Islet of Langerhans (tissue), 1 donor: Measurements from ENCODE around the gene EIF3D.

Source experiments
- FAIRE-seq: peaks from one replicate; lab custom pipeline; 2011; peaks lifted over from hg19 to GRCh38; lab: Jason Lieb, UNC

Gene EIF3D, protein sequence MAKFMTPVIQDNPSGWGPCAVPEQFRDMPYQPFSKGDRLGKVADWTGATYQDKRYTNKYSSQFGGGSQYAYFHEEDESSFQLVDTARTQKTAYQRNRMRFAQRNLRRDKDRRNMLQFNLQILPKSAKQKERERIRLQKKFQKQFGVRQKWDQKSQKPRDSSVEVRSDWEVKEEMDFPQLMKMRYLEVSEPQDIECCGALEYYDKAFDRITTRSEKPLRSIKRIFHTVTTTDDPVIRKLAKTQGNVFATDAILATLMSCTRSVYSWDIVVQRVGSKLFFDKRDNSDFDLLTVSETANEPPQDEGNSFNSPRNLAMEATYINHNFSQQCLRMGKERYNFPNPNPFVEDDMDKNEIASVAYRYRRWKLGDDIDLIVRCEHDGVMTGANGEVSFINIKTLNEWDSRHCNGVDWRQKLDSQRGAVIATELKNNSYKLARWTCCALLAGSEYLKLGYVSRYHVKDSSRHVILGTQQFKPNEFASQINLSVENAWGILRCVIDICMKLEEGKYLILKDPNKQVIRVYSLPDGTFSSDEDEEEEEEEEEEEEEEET

DNA sequence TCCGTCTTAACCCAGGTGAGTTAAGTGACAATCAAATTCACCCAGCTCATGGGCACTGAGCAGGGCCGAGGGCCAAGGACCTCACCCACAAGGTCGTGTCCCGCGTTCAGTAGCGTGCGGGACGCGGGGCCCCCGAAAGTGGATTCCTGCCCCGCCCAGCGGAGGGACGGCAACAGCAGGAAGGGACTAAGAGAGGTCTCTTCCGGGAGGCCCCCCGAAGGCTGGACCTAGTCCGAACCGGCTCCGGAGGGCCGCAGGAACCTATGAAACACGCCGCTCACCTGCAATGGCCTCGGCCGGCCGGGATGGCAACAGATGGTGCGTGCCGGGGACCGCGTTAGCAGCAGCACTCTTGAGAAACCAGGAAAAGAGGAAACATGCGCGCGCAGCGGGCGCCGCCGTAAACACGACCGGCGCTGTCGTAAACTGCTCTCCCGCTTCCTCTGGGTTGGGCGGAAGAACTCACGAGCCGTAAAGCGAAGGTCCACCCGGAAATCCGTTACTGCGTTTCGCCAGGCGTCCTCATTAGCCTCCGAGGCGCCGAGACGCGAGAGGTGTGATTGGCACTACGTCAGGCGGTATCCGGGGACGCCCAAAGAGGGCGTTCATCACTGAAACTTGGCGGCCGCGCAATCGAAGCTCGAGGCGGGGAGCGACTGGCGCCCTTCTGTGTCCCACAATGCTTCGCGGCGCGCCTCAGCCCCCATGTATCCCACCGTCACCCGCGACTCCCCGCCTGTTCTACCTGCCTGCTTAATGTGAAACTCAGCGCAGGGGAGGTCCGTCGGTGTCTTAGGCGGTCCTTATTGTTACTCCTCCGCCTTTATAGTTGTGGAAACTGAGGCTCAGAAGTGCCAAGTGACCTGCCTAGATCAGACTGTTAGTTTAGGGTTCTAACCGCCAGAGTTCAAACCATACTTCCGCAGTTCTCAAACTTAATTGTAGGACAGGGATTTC, at the start of gene EIF3D:
EIF3D (minus strand) TSS at position 372 of the 957 bp plus-strand sequence. CDS start 3,045 bp downstream, outside the sequence.
- FAIRE-seq, result peak; percentile 61

DNA sequence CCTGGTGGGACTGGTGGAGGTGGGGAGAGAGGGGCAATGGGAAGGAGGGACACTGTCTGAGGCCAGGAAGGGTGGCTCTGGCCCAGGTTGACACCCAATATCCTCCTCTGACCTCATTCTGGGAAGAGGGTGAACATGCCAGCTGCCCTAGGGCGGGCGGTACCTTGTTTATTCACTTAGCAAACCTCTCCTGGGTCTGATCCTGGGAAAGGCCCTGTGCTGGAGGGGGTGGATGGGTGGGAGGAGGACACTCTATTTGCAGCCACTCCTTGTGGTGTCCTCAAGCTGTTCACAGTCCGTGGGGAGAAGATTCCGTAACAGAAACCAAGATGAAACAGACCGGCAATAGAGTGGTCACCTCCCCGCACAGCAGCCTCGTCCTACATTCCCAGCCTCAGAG, 49.7 kb upstream of the EIF3D start:
- no peak for FAIRE-seq

DNA sequence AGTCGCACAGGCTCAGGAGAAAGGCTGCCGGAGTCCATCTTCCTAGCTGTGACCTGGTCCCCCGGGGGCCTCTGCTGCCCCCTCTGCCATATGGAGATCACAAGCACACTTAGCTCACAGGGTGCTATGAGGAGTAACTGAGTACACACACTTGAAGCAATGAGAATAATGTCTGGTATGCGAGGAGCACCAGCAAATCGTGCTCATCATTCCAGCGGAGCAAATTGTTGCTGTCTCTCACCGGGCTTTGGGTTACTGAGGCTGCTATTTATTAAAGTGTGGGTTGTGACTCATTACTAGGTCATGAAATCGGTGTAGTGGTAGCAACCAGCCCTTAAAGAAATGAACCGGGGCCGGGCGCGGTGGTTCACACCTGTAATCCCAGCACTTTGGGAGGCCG, 48.1 kb upstream of the EIF3D start:
- no peak for FAIRE-seq

DNA sequence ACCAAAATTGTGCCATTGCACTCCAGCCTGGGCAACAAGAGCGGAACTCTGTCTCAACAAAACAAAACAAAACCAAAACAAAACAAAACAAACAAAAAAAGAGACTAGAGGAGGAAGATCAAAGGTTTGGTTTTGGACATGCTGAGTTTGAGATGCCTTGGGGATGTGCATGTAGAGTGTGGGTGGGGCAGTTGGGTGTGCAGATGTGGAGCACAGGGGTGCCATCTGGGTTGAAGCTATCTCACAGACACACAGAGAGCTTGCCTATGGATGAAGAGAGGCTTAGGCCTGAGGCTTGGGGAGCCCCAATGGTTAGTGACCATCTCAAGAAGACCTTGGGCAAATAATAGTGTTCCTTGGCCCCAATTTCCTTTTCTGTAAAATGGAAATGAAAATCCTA, 45.8 kb upstream of the EIF3D start:
- FAIRE-seq, result no peak

DNA sequence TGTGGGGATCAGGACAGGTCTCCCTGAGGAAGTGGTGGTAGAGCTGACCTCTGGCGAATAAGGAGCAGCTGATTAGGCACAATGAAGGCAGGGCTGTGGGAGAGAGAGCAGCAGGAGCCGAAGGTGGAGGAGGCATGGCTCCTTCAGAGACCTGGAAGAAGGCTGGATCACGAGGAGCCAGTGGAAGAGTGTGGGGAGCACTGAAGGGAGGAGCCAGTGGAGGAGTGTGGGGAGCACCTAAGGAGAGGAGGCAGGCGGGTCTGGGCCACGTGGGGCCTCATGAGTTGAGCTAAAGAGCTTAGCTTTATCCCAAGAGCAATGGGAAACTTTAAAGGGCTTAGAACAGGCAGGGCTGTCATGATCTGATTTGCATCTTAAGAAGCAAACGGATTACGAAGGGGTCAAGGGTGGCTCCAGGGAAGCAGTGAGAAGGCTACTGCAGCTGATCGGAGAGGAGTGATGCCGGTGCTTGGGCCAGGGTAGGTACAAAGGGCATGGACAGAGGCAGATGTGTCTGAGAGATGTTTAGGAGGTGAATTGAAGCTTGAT, 44.9 kb upstream of the EIF3D start:
- FAIRE-seq, result no peak

DNA sequence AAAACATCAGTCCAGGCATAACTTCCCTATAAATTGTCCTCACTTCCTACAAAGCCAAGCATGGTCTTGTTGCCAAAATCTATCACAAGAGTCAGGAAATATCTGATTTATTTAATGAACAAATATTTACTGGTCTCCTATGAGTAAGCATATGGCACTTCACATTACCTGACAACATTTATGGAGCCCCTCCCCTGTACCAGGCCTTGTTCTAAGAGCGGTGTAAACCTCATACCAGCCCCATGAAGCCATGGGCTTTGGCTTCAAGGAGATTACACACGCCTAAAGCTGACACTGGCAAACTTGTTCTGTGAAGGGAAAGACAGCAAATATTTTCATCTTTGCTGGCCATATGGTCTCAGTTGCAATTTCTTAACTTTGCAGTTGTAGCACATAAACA, 43.0 kb upstream of the EIF3D start:
- no peak for FAIRE-seq

DNA sequence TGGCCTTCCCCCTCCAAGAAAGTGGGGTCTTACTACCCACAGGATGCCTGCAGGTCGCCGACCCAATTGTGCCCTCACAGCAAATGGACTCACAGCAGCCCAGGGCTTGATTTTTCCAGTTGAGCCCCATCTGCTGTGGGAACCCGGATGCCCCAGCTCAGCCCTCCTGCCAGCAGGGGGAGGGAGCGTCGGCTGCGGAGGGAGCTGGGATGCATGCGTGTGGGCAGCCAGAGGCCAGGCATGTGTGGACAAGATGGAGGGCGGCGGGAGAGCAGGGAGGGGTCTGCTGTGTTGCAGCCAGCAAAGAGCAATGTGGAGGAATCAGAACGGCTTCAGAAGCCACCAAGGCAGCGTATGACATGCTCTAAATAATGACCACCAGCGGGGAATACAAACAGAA, 41.0 kb upstream of the EIF3D start:
- no peak for FAIRE-seq

DNA sequence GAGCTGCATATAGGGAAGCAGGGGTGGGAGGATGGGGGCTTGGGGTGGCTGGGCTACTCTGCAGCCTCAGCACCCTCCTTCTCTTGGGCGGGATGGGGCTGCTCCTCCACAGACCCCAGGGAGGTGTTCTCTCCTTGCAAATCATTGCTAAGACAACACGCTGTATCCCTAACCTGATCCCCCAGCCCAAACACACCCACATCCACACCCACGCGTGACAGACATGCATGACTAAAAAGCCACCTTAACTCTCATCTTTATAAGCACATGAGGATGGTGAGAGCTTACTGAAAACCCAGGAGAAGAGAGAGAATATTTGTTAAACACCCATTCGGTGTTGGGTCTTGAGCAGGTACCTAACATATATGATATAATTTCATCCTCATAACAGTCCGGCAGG, 39.9 kb upstream of the EIF3D start:
- no peak for FAIRE-seq

DNA sequence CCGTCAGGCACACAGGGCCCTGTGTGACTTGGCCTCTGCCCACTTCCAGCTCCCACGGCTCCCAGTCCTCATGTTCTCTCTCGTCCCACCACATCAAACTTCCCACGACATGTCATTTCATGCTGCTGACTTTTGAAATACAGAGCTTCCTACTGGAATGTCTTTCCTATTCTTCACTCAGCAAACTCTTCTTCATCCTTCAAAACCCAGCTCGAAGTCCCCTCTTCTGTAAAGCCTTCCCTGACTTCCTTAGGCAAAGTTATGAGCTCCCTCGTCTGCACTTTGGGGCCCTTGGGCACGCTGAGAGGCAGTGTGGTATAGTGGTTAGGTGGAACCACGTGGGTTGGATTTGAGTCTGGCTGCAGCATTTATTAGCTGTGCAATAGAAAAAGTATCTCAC, 37.8 kb upstream of the EIF3D start:
- no peak for FAIRE-seq

DNA sequence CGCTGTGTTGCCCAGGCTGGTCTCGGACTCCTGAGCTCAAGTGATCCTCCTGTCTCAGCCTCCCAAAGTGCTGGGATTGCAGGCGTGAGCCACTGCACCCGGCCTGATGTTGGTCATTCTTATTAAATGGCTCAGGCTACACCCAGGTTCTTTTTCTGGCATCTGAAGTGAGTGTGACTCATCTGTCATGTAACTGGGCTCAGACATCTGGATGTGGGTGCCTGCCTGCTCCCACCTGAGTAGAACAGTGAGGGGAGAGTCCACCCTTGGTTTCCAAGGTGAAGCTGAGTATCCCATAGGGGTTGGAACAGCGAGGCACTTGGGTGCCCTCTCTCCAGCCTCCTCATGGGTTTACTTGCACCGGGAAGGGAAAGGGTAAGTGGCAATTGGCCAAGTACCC, 36.7 kb upstream of the EIF3D start:
- FAIRE-seq, result no peak

DNA sequence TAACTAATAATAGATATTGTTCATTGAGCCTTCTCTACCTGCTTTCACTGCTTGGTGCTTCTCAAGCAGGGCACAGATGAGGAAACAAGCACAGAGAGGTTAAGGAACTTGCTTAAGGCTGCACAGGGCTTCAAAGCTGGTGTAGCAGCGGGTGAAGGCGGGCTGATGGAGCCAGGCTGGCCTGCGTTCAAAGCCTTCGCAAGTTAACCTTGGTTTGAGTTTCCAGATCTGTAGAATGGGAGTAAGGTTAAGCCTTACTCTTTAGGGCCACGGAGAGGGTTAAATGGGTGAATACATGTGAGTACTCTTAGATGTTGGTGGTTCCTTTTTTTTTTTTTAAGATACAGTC, 36.2 kb upstream of the EIF3D start:
- no peak for FAIRE-seq

DNA sequence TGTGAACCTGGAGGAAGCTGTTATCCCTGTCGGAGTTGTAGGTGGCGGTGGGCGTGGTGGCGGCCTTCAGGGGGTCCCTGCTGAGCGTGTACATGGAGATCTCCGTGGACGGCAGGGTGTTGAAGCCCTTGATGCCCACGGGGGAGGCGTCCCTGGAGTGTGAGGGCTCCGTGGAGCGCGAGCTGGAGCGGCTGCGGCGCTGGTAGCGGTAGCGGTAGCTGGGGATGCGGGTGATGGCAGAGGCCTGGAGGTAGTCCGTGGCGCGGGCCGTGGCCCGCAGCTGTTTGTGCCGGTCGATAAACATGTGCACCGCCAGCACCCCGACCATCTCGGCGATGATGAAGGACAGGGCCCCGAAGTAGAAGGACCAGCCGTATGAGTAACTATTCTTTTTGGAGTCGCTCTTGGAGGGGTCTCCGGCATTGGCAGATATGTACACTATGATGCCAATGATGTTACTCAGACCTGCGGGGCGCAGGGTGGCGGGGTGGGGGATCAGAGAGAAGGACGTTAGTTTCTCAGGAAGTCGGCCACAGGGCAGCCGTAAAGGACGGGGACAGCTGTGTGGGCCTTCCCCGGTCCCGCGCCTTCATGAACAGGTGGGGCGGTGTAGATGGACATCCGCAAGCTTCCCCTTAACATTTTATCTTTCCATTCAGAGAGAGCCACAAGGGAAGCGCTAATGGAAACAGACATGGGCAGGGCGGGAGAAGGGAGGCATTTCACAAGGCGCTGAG, 35.6 kb upstream of the EIF3D start:
- no peak for FAIRE-seq

DNA sequence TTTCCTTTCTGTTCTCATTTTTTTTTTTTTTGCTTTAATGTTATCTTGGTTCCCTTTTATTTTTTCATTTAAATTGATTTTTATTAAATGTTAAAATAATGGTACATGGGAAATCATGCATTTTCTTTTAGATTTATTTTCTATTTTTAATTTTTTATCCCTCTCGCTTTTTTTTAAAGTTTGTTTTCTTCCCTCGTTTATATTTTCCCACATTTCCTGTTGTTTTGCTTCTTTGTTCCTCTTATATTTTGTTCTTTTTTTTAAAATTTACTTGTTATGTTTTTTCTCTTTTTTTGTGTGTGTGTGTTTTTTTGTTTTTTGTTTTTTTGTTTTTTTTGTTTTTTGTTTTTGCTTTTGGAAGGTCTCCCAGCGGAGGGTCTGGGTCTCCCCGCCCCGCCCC, 34.9 kb upstream of the EIF3D start:
- FAIRE-seq, result no peak

DNA sequence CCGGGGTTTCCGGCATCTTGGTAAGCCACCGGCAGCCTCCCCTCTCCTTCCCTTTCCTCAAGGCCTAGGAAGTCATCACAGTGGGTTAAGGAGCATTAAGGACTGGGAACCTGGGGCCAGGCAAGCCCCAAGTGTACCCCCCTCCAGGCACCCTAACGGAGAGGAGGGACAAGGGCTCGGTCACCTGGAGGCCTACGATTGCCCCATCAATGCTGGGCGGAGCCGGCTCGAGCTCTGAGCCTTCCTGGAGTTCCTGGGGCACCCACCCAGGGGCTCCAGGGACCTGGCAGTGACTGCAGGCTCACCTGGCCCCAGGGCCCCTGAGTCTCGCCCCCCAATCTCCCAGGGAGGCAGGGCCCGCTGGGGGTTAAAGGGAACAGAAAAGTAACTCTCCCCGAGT, 34.5 kb upstream of the EIF3D start:
- FAIRE-seq, result no peak

DNA sequence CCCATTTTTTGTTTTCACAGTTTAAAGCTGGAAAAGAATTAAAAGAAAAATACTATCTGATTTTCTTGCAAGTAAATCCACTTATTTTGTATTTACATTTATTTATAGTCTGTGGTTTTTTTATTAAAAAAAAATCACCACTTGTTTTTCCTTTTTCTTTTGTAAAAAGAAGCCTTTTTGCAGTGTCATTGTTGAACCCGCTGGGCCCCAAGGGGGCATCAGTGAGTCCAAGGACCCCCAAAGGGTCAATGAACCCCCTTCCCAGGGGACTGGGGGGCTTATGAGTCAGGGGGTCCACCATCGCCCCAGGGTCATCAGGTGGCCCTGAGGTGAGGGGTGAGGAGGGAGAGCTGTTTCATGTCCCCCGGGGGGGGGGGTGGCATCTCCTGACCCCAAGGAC, 34.0 kb upstream of the EIF3D start:
- no peak for FAIRE-seq

DNA sequence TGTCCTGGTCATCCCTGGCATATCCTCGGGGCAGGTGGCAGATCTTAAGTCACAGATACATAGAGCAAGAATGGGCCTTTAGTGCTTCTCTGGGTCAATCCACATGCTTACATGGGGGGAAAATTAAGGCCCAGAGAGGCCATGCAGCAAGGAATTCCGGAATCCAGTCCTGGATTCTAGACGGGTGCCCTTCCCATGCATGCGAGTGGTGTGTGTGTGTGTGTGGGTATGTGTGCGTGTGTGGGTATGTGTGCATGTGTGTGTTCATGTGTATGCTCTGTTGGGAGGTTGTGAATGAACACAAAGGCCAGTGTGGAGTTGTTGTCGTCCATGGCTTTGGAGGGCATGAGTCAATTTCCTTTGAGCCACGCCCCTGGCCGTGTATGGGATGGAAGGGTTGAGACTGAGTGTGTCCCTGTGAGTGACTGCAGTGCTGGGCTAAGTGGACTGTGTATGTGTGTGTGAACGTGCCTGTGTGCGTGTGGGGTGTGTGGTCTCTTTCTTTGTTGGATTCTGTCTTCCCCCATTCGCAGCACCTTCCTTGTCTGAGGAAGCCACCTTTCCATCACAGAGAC, 33.4 kb upstream of the EIF3D start:
- FAIRE-seq, result no peak

DNA sequence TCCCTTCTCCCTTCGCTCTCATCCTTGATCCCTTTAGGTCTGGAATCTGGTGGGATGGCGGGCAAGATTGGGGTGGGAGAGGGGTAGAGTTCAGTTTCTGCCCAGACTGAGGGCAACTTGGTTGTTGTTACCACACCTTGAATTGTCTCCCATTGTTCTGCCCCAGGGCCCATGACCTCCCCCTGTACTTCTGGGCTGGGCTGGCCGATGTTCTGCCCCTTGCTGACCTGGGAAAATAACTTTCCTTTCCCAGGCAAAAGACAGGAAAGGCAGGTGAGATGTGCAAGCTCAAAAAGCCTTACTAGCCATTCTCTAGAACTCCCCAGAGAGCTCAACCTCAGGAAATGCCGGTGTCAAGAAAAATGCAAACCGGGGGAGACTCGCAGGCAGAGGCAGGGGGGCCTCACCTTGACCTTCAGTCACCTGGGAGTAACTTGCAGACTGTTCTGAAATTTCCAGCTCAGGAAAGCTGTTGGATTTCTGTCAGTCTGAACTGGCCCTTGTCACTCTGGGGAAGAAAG, 32.4 kb upstream of the EIF3D start:
- FAIRE-seq, result no peak

DNA sequence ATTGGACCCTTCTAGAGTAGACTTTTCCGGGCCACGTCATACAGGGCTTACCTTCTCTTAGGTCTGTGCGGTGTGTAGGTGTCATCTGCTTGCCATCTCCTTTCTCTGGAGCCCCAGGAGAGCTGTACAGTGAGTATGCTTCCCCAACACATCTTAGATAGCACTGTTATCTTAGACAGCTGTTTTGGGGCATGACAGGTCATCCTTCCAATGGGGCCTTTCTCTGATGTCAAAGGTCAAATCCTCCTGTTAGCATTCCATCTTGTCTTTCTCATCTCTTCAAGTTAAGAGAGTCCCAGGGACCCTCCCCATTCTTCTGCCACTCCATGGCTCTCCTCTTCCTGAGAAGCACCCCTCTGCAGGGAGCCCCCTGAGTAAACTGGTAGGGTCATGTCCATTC, 31.0 kb upstream of the EIF3D start:
- FAIRE-seq, result no peak

DNA sequence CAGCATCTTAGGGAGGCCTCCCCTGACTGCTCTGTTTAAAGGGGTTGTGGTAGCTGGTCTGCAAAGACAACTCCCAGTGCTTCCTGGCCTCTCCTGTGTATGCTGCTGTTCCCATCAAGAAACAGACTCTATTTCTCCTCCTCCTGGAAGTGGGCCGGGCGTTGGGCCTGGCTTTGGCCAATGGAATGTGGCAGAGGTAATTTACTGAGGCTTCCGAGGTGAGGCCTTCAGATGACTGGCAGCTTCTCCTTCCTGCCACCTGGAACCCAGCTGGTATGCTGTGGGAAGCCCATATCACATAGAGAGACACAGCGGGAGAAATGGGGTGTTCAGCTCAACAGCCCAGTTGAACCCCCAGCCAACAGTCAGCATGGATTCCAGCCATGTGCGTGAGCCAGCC, 25.1 kb upstream of the EIF3D start:
- no peak for FAIRE-seq

DNA sequence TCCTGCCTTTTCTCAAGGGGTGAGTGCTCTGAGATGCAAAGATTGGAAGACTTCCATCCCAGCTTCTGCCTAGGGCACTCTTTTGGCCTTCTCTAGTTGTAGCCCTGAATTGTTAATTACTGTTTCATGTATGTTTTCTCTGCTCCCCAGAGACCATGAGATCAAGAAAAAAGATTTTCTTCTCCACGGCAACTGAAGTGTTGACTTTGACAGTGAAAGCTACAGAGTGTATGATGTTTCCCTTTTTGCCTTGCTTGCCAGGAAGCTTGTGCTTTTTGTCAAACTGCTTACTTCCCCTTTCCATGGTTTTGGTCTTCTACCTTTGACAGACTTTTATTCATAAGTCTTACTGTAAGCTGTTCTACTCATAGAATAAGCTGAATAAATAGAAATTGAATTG, 23.3 kb upstream of the EIF3D start:
- FAIRE-seq, result no peak

DNA sequence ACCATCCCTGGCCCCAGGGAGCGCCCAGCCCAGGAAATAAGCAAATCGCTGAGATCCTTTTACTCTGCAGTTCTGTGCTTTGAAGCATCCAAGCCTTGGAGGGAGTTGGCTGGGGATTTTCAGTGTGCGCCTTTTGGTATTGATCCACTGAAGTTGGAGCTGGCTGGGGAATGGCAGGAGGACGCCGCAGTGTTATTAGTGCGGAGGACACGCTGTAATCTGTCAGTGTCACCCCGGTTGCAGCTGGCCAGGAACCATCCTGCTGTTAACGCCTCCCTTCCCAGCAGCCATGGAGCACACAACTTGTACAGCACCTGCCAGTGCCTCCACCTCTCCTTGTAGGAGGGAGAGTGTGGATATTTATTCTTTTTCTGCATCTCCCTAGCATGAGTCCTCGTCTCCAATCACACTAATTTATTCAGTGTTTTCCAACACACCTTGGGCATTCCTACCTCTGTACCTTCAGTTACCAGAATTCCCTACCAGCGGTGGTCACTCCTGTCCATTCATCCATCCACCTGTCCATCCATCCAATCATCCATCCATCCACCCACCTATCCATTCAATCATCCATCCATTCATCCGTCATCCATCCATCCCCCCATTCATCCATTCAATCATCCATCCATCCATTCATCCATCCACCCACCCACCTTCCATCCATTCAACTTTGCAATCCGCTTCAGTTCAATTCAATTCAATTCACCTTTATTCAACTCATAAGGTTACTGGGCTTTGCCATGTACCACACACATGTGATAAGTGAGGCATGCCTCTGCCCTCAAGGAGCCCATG, 21.9 kb upstream of the EIF3D start:
- no peak for FAIRE-seq
